ENCODE results near the gene MSANTD3. TPM values are rescaled to one million over a fixed set of nuclear protein-coding genes. Genes with fewer than 3 reads are reported as not detected.
A peak's percentile ranks its signal among the peaks of the same experiment; 100 is the strongest.

Gene MSANTD3
- total and polyA plus RNA-seq, 2 of the 4 experiments (the other 2 are of a cell fraction) = 45.5 to 55.9 TPM

- Histone ChIP-seq H3K4ac (ENCODE audit: low read depth, low read length) (peak overlapping the region; percentile 99), H2BK15ac (ENCODE audit: low read depth, low read length) (peak overlapping the region; percentile 95; the same call in 2 of the 3 replicates), H2BK120ac (ENCODE audit: low read depth, low read length) (peak overlapping the region; percentile 98), H3K18ac (ENCODE audit: low read depth, low read length) (peak overlapping the region; percentile 92), H3K27me3 (ENCODE audit: control insufficient read depth, insufficient read depth, low read length) (no peaks in the 10 kb centered on the region), H4K20me1 (ENCODE audit: insufficient read depth, low read length) (peaks cover 15% of the 10 kb centered on the region), H2AFZ (replicated peaks; ENCODE audit: low read length, poor library complexity) (peak overlapping the region; percentile 85), H2BK5ac (ENCODE audit: low read depth, low read length, poor library complexity, severe bottlenecking) (peak overlapping the region; percentile 95), H3K4me2 (ENCODE audit: low read depth, low read length) (peak overlapping the region; percentile 83), H3K79me1 (ENCODE audit: low read depth in 1 of 2, low read length in 2 of 2) (peaks cover 5 to 30% of the 10 kb centered on the region in 2 experiments; a peak in 2 of 4 replicates), H3K27ac (ENCODE audit: insufficient read depth, low read length) (peak overlapping the region; percentile 95), H3K9ac (ENCODE audit: low read depth, low read length) (peak overlapping the region; percentile 98), H3K4me1 (ENCODE audit: control insufficient read depth, insufficient read depth, low read length) (peaks cover 20% of the 10 kb centered on the region), H2AK9ac (replicated peaks; ENCODE audit: low read depth, low read length, poor library complexity) (peak overlapping the region; percentile 50), H3K4me3 (ENCODE audit: insufficient read depth, low read depth, low read length) (peak overlapping the region; percentile 66), H3K36me3 (ENCODE audit: control insufficient read depth, insufficient read depth, low read length) (peaks cover 3% of the 10 kb centered on the region; the same call in 1 of the 2 replicates), H3K14ac (replicated peaks; ENCODE audit: low read depth, low read length) (peak overlapping the region; percentile 99), H4K5ac (ENCODE audit: low read depth, low read length) (peak overlapping the region; percentile 82), H3K56ac (ENCODE audit: extremely low read depth, insufficient read depth, low read length) (peak overlapping the region; percentile 95), H2AK5ac (ENCODE audit: low read depth, low read length) (peak overlapping the region; percentile 83), H3K9me3 (ENCODE audit: control insufficient read depth, insufficient read depth, low read length) (no peaks in the 10 kb centered on the region), H2BK20ac (ENCODE audit: low read depth, low read length) (peak overlapping the region; percentile 97), H3K9me1 (ENCODE audit: insufficient read depth, low read length) (peaks cover 9% of the 10 kb centered on the region), H4K91ac (ENCODE audit: insufficient read depth, low read depth, low read length) (peak overlapping the region; percentile 96), H4K8ac (ENCODE audit: low read depth in 2 of 2, low read length in 2 of 2) (peak overlapping the region; percentile 85 to 96), H3K23ac (ENCODE audit: low read depth, low read length) (peak overlapping the region; percentile 100)
- 0% methylated on average over 7 of the region's 65 CpGs; no CpG with 5 or more reads in 1 of the 2 experiments for WGBS, 2 experiments (ENCODE audit: extremely low coverage in 2 of 2, insufficient read length in 1 of 2)
- in situ Hi-C loops (cut with MboI; ENCODE audit: low sequenced_read_pairs) (no loop called here), dilution Hi-C loops (cut with HindIII; ENCODE audit: low sequenced_read_pairs, unreplicated experiment) (no loop called here), intact Hi-C loops (cut with micrococcal nuclease) (loop anchor here (2.0 to 10.0 kb wide), 5 partner anchors 81 to 1243 kb away; partner anchors contain the start of gene NR4A3)
- BruUV-seq (replicated peaks) = no TSS peak
- TF ChIP-seq POLR2A (IDR thresholded peaks at IDR 0.05; ENCODE audit: low read depth, low read length) (peak; percentile 83), SMC3 (IDR thresholded peaks at IDR 0.05; ENCODE audit: low read depth, low read length) (no peak), MAZ (IDR thresholded peaks at IDR 0.05; ENCODE audit: borderline replicate concordance, low read depth, low read length) (peak; percentile 6; the same call in 1 of the 2 replicates)
- DNase-seq (peak; percentile 70), ATAC-seq (ENCODE audit: low read depth) (peak; percentile 48)
- ChIA-PET POLR2A (ENCODE audit: unreplicated experiment) (interaction anchor here (0.6 kb wide), 1 partner anchor 1074 kb away, joined by 5 read pairs; no protein-coding TSS in a partner anchor), CTCF (no interaction called here)
Observed at GRCh38 chr9:100427366-100428263, 672 bp downstream of the MSANTD3 start.
